ENCODE results near the gene COPB2.

Gene COPB2

DNA sequence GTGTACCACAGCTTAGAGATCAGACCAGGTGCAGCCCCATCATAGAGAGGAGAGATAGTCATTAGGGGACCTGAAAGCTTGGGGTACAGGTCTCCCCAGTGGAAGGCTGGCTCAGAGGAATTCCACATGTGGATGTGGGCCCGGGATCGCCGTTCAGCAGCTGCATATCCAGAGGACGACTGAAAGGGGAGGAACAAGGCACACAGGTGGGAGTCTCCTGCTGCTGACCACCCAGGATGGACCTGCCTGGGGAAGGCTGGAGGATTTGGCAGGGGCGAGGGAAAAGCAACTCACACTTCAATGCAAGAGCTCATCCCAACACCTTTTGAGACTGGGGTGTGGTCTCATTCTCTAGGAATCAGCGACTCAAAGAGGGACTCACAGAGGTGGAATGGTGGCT lies 70.6 kb downstream of the COPB2 start:
- H3K9ac ChIP-seq (ENCODE audit: low read depth, low read length) = no peak overlapping the region
- H3K4me3 ChIP-seq (ENCODE audit: low read depth in 1 of 2, low read length in 2 of 2) = no peak overlapping the region
- no peak overlapping the region for H2AFZ ChIP-seq (ENCODE audit: low read depth, low read length)
- H3K36me3 ChIP-seq (ENCODE audit: insufficient read depth, low read length) = no peaks in the 10 kb centered on the region
- H3K9me3 ChIP-seq (ENCODE audit: insufficient read depth, low read length, severe bottlenecking) = no peaks in the 10 kb centered on the region
- TF ChIP-seq CTCF (IDR thresholded peaks at IDR 0.05; ENCODE audit: borderline replicate concordance, extremely low read depth, low read length, poor library complexity, severe bottlenecking) (no peak), EZH2 (IDR thresholded peaks at IDR 0.05; ENCODE audit: borderline replicate concordance, low read depth, low read length, severe bottlenecking) (no peak)
- no peaks in the 10 kb centered on the region for H3K79me2 ChIP-seq (ENCODE audit: insufficient read depth, low read length)
- ATAC-seq (ENCODE audit: insufficient read depth, low read depth) = no peak
- H3K4me1 ChIP-seq (ENCODE audit: insufficient read depth, low read length) = no peaks in the 10 kb centered on the region
- peaks cover 3% of the 10 kb centered on the region for H3K27me3 ChIP-seq (ENCODE audit: insufficient read depth, low read length, poor library complexity)
- H4K20me1 ChIP-seq (ENCODE audit: insufficient read depth, low read length) = no peaks in the 10 kb centered on the region
- no peak for DNase-seq
- no peak overlapping the region for H3K27ac ChIP-seq (ENCODE audit: low read length)
- no peak overlapping the region for H3K4me2 ChIP-seq (ENCODE audit: insufficient read depth, low read length)

DNA sequence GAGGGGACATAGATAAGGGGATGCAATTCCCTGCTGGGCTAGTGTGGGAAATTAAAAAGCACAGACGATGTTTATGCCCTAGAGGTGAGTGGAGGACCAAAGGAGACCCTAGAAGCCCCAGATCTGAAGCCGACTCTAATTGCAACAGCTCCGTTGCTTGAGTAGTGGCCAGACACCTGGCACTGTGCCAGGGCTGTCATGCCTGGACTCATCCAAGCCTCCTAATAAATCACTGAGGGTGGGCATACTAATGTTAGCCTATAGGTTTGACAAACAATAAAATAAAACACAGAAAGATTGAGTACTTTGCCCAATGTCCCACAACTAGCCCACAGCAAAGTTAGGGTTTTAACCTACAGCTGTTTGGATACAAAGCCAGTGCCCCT lies 71.0 kb downstream of the COPB2 start:
- no peak overlapping the region for H3K4me3 ChIP-seq (ENCODE audit: low read depth in 1 of 2, low read length in 2 of 2)
- TF ChIP-seq CTCF (IDR thresholded peaks at IDR 0.05; ENCODE audit: borderline replicate concordance, extremely low read depth, low read length, poor library complexity, severe bottlenecking) (no peak), EZH2 (IDR thresholded peaks at IDR 0.05; ENCODE audit: borderline replicate concordance, low read depth, low read length, severe bottlenecking) (no peak)
- H4K20me1 ChIP-seq (ENCODE audit: insufficient read depth, low read length) = no peaks in the 10 kb centered on the region
- no peaks in the 10 kb centered on the region for H3K4me1 ChIP-seq (ENCODE audit: insufficient read depth, low read length)
- no peak overlapping the region for H2AFZ ChIP-seq (ENCODE audit: low read depth, low read length)
- H3K79me2 ChIP-seq (ENCODE audit: insufficient read depth, low read length) = no peaks in the 10 kb centered on the region
- no peaks in the 10 kb centered on the region for H3K36me3 ChIP-seq (ENCODE audit: insufficient read depth, low read length)
- no peak overlapping the region for H3K4me2 ChIP-seq (ENCODE audit: insufficient read depth, low read length)
- H3K9ac ChIP-seq (ENCODE audit: low read depth, low read length) = no peak overlapping the region
- H3K27ac ChIP-seq (ENCODE audit: low read length) = no peak overlapping the region
- H3K9me3 ChIP-seq (ENCODE audit: insufficient read depth, low read length, severe bottlenecking) = no peaks in the 10 kb centered on the region
- ATAC-seq (ENCODE audit: insufficient read depth, low read depth) = no peak
- peaks cover 3% of the 10 kb centered on the region for H3K27me3 ChIP-seq (ENCODE audit: insufficient read depth, low read length, poor library complexity)
- DNase-seq = no peak

DNA sequence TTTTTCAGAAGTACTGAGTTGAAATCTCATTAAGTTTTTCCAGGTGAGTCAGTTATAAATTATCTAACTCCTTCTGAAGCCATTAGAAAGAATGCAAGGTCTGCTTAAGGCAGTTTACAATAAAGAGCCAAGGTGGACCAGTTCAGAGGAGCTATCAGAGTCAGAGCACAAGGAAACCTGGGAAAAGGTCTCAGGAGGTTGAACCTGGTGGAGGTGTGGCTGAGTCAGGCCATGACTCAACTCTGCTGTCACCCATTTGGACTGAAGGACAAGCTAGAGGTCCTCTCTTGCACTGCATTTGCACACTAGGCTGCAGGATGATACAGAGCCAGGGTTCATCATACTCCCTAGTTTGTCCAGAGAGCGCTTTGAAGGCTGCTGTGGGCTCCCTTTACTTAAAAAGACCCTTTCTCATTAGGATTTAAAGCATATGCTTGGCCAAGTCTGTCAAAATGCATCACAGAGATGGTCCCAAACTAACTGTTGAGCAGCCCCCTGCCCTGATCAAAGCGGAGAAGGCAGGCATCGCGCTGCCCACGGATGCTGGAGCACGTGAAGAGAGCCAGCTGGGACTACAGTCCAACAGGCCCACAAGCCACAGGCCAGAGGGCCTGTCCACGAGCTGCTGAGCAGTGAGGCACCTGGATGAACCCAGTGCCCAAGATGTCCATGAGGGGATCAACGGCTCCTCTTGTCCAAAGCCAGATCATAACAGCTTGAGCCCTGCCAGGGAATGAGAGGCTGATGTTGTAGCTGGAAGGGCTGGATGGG lies 71.6 kb downstream of the COPB2 start:
- no peak overlapping the region for H3K4me2 ChIP-seq (ENCODE audit: insufficient read depth, low read length)
- H3K27ac ChIP-seq (ENCODE audit: low read length) = no peak overlapping the region
- H3K36me3 ChIP-seq (ENCODE audit: insufficient read depth, low read length) = no peaks in the 10 kb centered on the region
- no peak for TF ChIP-seq EZH2 (IDR thresholded peaks at IDR 0.05; ENCODE audit: borderline replicate concordance, low read depth, low read length, severe bottlenecking)
- no peak for TF ChIP-seq CTCF (IDR thresholded peaks at IDR 0.05; ENCODE audit: borderline replicate concordance, extremely low read depth, low read length, poor library complexity, severe bottlenecking)
- peaks cover 3% of the 10 kb centered on the region for H3K27me3 ChIP-seq (ENCODE audit: insufficient read depth, low read length, poor library complexity)
- no peaks in the 10 kb centered on the region for H3K79me2 ChIP-seq (ENCODE audit: insufficient read depth, low read length)
- H4K20me1 ChIP-seq (ENCODE audit: insufficient read depth, low read length) = no peaks in the 10 kb centered on the region
- DNase-seq (no peak), ATAC-seq (ENCODE audit: insufficient read depth, low read depth) (no peak)
- H2AFZ ChIP-seq (ENCODE audit: low read depth, low read length) = no peak overlapping the region
- no peak overlapping the region for H3K9ac ChIP-seq (ENCODE audit: low read depth, low read length)
- no peak overlapping the region for H3K4me3 ChIP-seq (ENCODE audit: low read depth in 1 of 2, low read length in 2 of 2)
- H3K9me3 ChIP-seq (ENCODE audit: insufficient read depth, low read length, severe bottlenecking) = no peaks in the 10 kb centered on the region
- H3K4me1 ChIP-seq (ENCODE audit: insufficient read depth, low read length) = no peaks in the 10 kb centered on the region

Measured in DND-41 (cell line).